A673 (cell line): ENCODE results near the gene PLXNB3. TPM values are rescaled to one million over a fixed set of nuclear protein-coding genes. Genes with fewer than 3 reads are reported as not detected.

Experiments used
- BruUV-seq: library from RNA; stranded (reverse); fragments of 400-500 nt; replicated peaks from 2 replicates; lab custom pipeline; 2021; lab: Mats Ljungman, UMichigan
- CTCF ChIA-PET: fragments of 300-600 bp; sonication (Branson Sonifier 250); formaldehyde crosslinking; loops from one replicate; lab custom pipeline; 2022; ENCODE audit warnings: antibody characterized with exemption; lab: Charles Lee
- POLR2A ChIA-PET: fragments of 300-600 bp; sonication (Branson Sonifier 250); formaldehyde crosslinking; loops from one replicate; lab custom pipeline; 2022; ENCODE audit warnings: antibody characterized with exemption; ENCODE audit not compliant: low non-redundant PET; lab: Charles Lee
- DNase-seq: peaks from one replicate; pipeline ENCODE4 v3.0.0-alpha.2; 2015; ENCODE audit warnings: low spot score
- H3K27ac ChIP-seq: fragments of 200-600 bp; sonication (generic); 2 replicates; pipeline ENCODE4 v1.5.1; 2016; ENCODE audit warnings: mixed run types, low read depth, mild to moderate bottlenecking, mixed read lengths, antibody characterized with exemption, low read length; ENCODE audit not compliant: poor library complexity, severe bottlenecking
- H3K27me3 ChIP-seq: fragments of 200-600 bp; sonication (generic); replicated peaks from 2 replicates; pipeline ENCODE4 v1.6.1; 2017; ENCODE audit warnings: mixed run types, low read depth, mild to moderate bottlenecking, mixed read lengths, antibody characterized with exemption, low read length; ENCODE audit not compliant: insufficient read depth, poor library complexity
- H3K36me3 ChIP-seq: fragments of 200-600 bp; sonication (generic); 2 replicates; pipeline ENCODE4 v1.6.1; 2016; ENCODE audit warnings: mixed run types, mild to moderate bottlenecking, mixed read lengths, antibody characterized with exemption, low read length; ENCODE audit not compliant: insufficient read depth, poor library complexity, severe bottlenecking
- H3K4me1 ChIP-seq: fragments of 200-600 bp; sonication (generic); 2 replicates; pipeline ENCODE4 v1.6.1; 2017; ENCODE audit warnings: mixed run types, mild to moderate bottlenecking, mixed read lengths, antibody characterized with exemption, low read length; ENCODE audit not compliant: insufficient read depth, poor library complexity, severe bottlenecking
- H3K4me3 ChIP-seq: fragments of 200-600 bp; sonication (generic); 2 replicates; pipeline ENCODE4 v1.5.1; 2016; ENCODE audit warnings: low read depth, mixed run types, mild to moderate bottlenecking, mixed read lengths, low read length; ENCODE audit not compliant: poor library complexity, severe bottlenecking
- H3K9me3 ChIP-seq: fragments of 200-600 bp; sonication (generic); 2 replicates; pipeline ENCODE4 v1.6.1; 2016; ENCODE audit warnings: mixed run types, low read depth, mild to moderate bottlenecking, mixed read lengths, antibody characterized with exemption, low read length; ENCODE audit not compliant: poor library complexity, severe bottlenecking
- CTCF ChIP-seq: fragments of 300-800, 200-600 bp; sonication (generic); conservative IDR thresholded peaks from 2 replicates; pipeline ENCODE4 v1.5.1; 2017; ENCODE audit warnings: low read depth, mild to moderate bottlenecking, antibody characterized with exemption, low read length, moderate library complexity, mixed read lengths
- EZH2 ChIP-seq: fragments of 200-600 bp; sonication (generic); IDR thresholded peaks from 2 replicates; pipeline ENCODE4 v1.6.1; 2017; ENCODE audit warnings: borderline replicate concordance, low read depth, mild to moderate bottlenecking, mixed read lengths, antibody characterized with exemption, low read length; ENCODE audit not compliant: poor library complexity, severe bottlenecking
- intact Hi-C: fragments of 100-400 bp; cut with micrococcal nuclease; formaldehyde crosslinking; loops from one replicate; pipeline ENCODE4 v1.10.0; 2022; ENCODE audit not compliant: unreplicated experiment
- total RNA-seq: library from RNA; stranded (reverse); gene quantifications from 2 replicates; pipeline ENCODE4 v1.2.3, GENCODE V29; 2021

PLXNB3 gene
- total RNA-seq, 1 experiment from 2014 or later: not detected

DNA sequence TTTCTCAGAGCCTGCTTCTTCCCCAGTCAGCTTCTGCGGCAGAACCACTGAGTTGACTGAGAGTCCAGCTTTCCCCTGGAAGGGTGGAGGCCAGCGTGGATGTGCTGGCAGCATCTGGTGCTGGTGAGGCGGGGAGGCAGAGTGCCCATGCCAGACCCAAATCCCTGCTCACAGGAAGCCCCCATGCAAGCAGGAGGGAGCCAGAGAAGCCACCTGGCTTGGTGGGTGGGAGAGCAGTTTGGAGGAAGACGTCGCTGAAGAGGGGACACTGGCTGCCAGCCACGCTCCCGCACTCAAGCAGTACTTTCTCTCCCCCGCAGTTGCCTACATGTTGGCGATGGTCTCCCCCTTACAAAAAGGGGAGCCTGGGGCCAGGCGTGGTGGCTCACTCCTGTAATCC lies 60.3 kb downstream of the PLXNB3 start:
- no TSS peak for BruUV-seq
- ChIA-PET POLR2A (no interaction called here), CTCF (no interaction called here)
- Histone ChIP-seq H3K9me3 (no peaks in the 10 kb centered on the region), H3K27me3 (peaks cover 2% of the 10 kb centered on the region), H3K4me3 (no peak overlapping the region), H3K36me3 (no peaks in the 10 kb centered on the region), H3K27ac (no peak overlapping the region), H3K4me1 (no peaks in the 10 kb centered on the region)
- intact Hi-C loops: no loop called here
- TF ChIP-seq CTCF: no peak
- no peak for TF ChIP-seq EZH2
- DNase-seq: no peak

GRCh38 chrX:153825042-153825441 lies 61.0 kb downstream of the PLXNB3 start:
- POLR2A ChIA-PET: no interaction called here
- peaks cover 3% of the 10 kb centered on the region for H3K4me1 ChIP-seq
- BruUV-seq: no TSS peak
- intact Hi-C loops: no loop called here
- no peak for TF ChIP-seq CTCF
- no peak for TF ChIP-seq EZH2
- H3K36me3 ChIP-seq: no peaks in the 10 kb centered on the region
- H3K4me3 ChIP-seq: no peak overlapping the region
- H3K27ac ChIP-seq: no peak overlapping the region
- H3K9me3 ChIP-seq: no peaks in the 10 kb centered on the region
- CTCF ChIA-PET: no interaction called here
- DNase-seq: no peak
- H3K27me3 ChIP-seq: peaks cover 9% of the 10 kb centered on the region

Other genes with a start within 250 kb of the PLXNB3 start
- 0.11 and 0.42 TPM in 2 replicates for gene ATP2B3, start 246.6 kb upstream of the PLXNB3 start, total RNA-seq
- gene CCNQ, start 165.1 kb upstream of the PLXNB3 start, total RNA-seq: 27.1 and 32.4 TPM in 2 replicates
- 0.92 and 1.4 TPM in 2 replicates for gene DUSP9, start 117.0 kb upstream of the PLXNB3 start, total RNA-seq
- gene PNCK, start 90.4 kb upstream of the PLXNB3 start, total RNA-seq: 0.52 and 0.60 TPM in 2 replicates
- gene SLC6A8, start 76.3 kb upstream of the PLXNB3 start, total RNA-seq: 41.4 and 49.8 TPM in 2 replicates
- 219 and 235 TPM in 2 replicates for gene BCAP31, start 39.9 kb upstream of the PLXNB3 start, total RNA-seq
- gene ABCD1, start 39.4 kb upstream of the PLXNB3 start, total RNA-seq: 7.8 and 8.0 TPM in 2 replicates
- not detected in 2 replicates for gene SRPK3, start 16.8 kb downstream of the PLXNB3 start, total RNA-seq
- 52.0 and 55.7 TPM in 2 replicates for gene IDH3G, start 30.1 kb downstream of the PLXNB3 start, total RNA-seq
- gene SSR4, start 30.4 kb downstream of the PLXNB3 start, total RNA-seq: 205 and 214 TPM in 2 replicates
- gene PDZD4, start 66.3 kb downstream of the PLXNB3 start, total RNA-seq: 2.6 and 6.0 TPM in 2 replicates
- 0.64 and 0.87 TPM in 2 replicates for gene L1CAM, start 121.9 kb downstream of the PLXNB3 start, total RNA-seq
- gene AVPR2, start 140.4 kb downstream of the PLXNB3 start, total RNA-seq: not detected in 2 replicates
- 43.0 and 45.7 TPM in 2 replicates for gene ARHGAP4, start 162.0 kb downstream of the PLXNB3 start, total RNA-seq
- gene NAA10, start 170.8 kb downstream of the PLXNB3 start, total RNA-seq: 136 and 140 TPM in 2 replicates
- 3.4 and 5.7 TPM in 2 replicates for gene RENBP, start 180.4 kb downstream of the PLXNB3 start, total RNA-seq
- gene HCFC1, start 207.6 kb downstream of the PLXNB3 start, total RNA-seq: 124 and 137 TPM in 2 replicates
- gene TMEM187, start 208.5 kb downstream of the PLXNB3 start, total RNA-seq: 2.8 and 6.8 TPM in 2 replicates